ENCODE measurements around the gene PLCB3.

Gene PLCB3

GRCh38 chr11:64216879-64217278 lies 34.5 kb upstream of the PLCB3 start:
- DNase-seq (ENCODE audit: low spot score) (no peak), ATAC-seq (ENCODE audit: low read depth) (no peak)
- Histone ChIP-seq H3K4me1 (ENCODE audit: insufficient read depth, poor library complexity, severe bottlenecking) (no peaks in the 10 kb centered on the region), H3K9me3 (ENCODE audit: severe bottlenecking) (no peaks in the 10 kb centered on the region), H3K4me3 (ENCODE audit: severe bottlenecking) (no peak overlapping the region), H3K36me3 (ENCODE audit: low read depth) (no peaks in the 10 kb centered on the region), H3K27ac (ENCODE audit: poor library complexity, severe bottlenecking) (no peak overlapping the region), H3K27me3 (ENCODE audit: insufficient read depth, poor library complexity, severe bottlenecking) (no peaks in the 10 kb centered on the region)
- no peak for TF ChIP-seq CTCF (IDR thresholded peaks at IDR 0.05; ENCODE audit: poor library complexity, severe bottlenecking)

GRCh38 chr11:64218628-64219353 lies 32.5 kb upstream of the PLCB3 start:
- H3K27me3 ChIP-seq (ENCODE audit: insufficient read depth, poor library complexity, severe bottlenecking) = no peaks in the 10 kb centered on the region
- no peak overlapping the region for H3K4me3 ChIP-seq (ENCODE audit: severe bottlenecking)
- no peaks in the 10 kb centered on the region for H3K36me3 ChIP-seq (ENCODE audit: low read depth)
- no peak for ATAC-seq (ENCODE audit: low read depth)
- DNase-seq (ENCODE audit: low spot score) = no peak
- TF ChIP-seq CTCF (IDR thresholded peaks at IDR 0.05; ENCODE audit: poor library complexity, severe bottlenecking) = no peak
- H3K27ac ChIP-seq (ENCODE audit: poor library complexity, severe bottlenecking) = no peak overlapping the region
- H3K9me3 ChIP-seq (ENCODE audit: severe bottlenecking) = no peaks in the 10 kb centered on the region
- H3K4me1 ChIP-seq (ENCODE audit: insufficient read depth, poor library complexity, severe bottlenecking) = peaks cover 1% of the 10 kb centered on the region

- Histone ChIP-seq H3K4me1 (ENCODE audit: insufficient read depth, poor library complexity, severe bottlenecking) (peaks cover 6% of the 10 kb centered on the region), H3K27ac (ENCODE audit: poor library complexity, severe bottlenecking) (no peak overlapping the region), H3K4me3 (ENCODE audit: severe bottlenecking) (no peak overlapping the region), H3K27me3 (ENCODE audit: insufficient read depth, poor library complexity, severe bottlenecking) (no peaks in the 10 kb centered on the region), H3K36me3 (ENCODE audit: low read depth) (no peaks in the 10 kb centered on the region), H3K9me3 (ENCODE audit: severe bottlenecking) (no peaks in the 10 kb centered on the region)
- no peak for TF ChIP-seq CTCF (IDR thresholded peaks at IDR 0.05; ENCODE audit: poor library complexity, severe bottlenecking)
- DNase-seq (ENCODE audit: low spot score) = no peak
- ATAC-seq (ENCODE audit: low read depth) = no peak
Measured at GRCh38 chr11:64219354-64219684, 32.0 kb upstream of the PLCB3 start.

- Histone ChIP-seq H3K4me1 (ENCODE audit: insufficient read depth, poor library complexity, severe bottlenecking) (peaks cover 8% of the 10 kb centered on the region), H3K27me3 (ENCODE audit: insufficient read depth, poor library complexity, severe bottlenecking) (no peaks in the 10 kb centered on the region), H3K9me3 (ENCODE audit: severe bottlenecking) (no peaks in the 10 kb centered on the region), H3K36me3 (ENCODE audit: low read depth) (no peaks in the 10 kb centered on the region), H3K4me3 (ENCODE audit: severe bottlenecking) (no peak overlapping the region), H3K27ac (ENCODE audit: poor library complexity, severe bottlenecking) (no peak overlapping the region)
- DNase-seq (ENCODE audit: low spot score) (no peak), ATAC-seq (ENCODE audit: low read depth) (no peak)
- no peak for TF ChIP-seq CTCF (IDR thresholded peaks at IDR 0.05; ENCODE audit: poor library complexity, severe bottlenecking)
Measured at GRCh38 chr11:64219755-64220154, 31.6 kb upstream of the PLCB3 start.

GRCh38 chr11:64220271-64220670 lies 31.1 kb upstream of the PLCB3 start:
- no peak overlapping the region for H3K4me3 ChIP-seq (ENCODE audit: severe bottlenecking)
- no peaks in the 10 kb centered on the region for H3K36me3 ChIP-seq (ENCODE audit: low read depth)
- peaks cover 8% of the 10 kb centered on the region for H3K4me1 ChIP-seq (ENCODE audit: insufficient read depth, poor library complexity, severe bottlenecking)
- ATAC-seq (ENCODE audit: low read depth) = no peak
- no peak overlapping the region for H3K27ac ChIP-seq (ENCODE audit: poor library complexity, severe bottlenecking)
- DNase-seq (ENCODE audit: low spot score) = no peak
- H3K9me3 ChIP-seq (ENCODE audit: severe bottlenecking) = no peaks in the 10 kb centered on the region
- H3K27me3 ChIP-seq (ENCODE audit: insufficient read depth, poor library complexity, severe bottlenecking) = no peaks in the 10 kb centered on the region
- TF ChIP-seq CTCF (IDR thresholded peaks at IDR 0.05; ENCODE audit: poor library complexity, severe bottlenecking) = no peak
